Measurements from ENCODE around the gene SNX20. TPM values are rescaled to one million over a fixed set of nuclear protein-coding genes. Genes with fewer than 3 reads are reported as not detected.

SNX20 gene
- total and polyA plus RNA-seq, 2 of the 13 experiments (the other 11 are each of a cell fraction or from before 2014, with no cell fraction given) = not detected

- no peak for TF ChIP-seq AHDC1 (CRISPR knock-in tag; IDR thresholded peaks at IDR 0.05; ENCODE audit: borderline replicate concordance)
- TF ChIP-seq KDM5B (CRISPR knock-in tag; IDR thresholded peaks at IDR 0.05; ENCODE audit: borderline replicate concordance) = 0 out of 2 replicates have a peak, but pooled peaks have one; percentile 8
- TF ChIP-seq CBX1 (IDR thresholded peaks at IDR 0.05; ENCODE audit: low read depth) = no peak
- no peak for TF ChIP-seq RFX1 (IDR thresholded peaks at IDR 0.05)
- TF ChIP-seq ZSCAN25 (CRISPR knock-in tag; IDR thresholded peaks at IDR 0.05) = no peak
- no peak for TF ChIP-seq ZBTB8A (CRISPR knock-in tag; IDR thresholded peaks at IDR 0.05; ENCODE audit: borderline replicate concordance, low read depth)
- peak; percentile 52; the same call in 1 of the 2 replicates for TF ChIP-seq ARID2 (CRISPR knock-in tag; IDR thresholded peaks at IDR 0.05; ENCODE audit: borderline replicate concordance)
- TF ChIP-seq CENPBD1 (CRISPR knock-in tag; IDR thresholded peaks at IDR 0.05; ENCODE audit: borderline replicate concordance, low read depth) = no peak
- TF ChIP-seq CHD4 (IDR thresholded peaks at IDR 0.05; ENCODE audit: borderline replicate concordance, low read length) = peak; percentile 47; the same call in 1 of the 2 replicates
- no peak for TF ChIP-seq GATAD2A (CRISPR knock-in tag; IDR thresholded peaks at IDR 0.05)
- 0 out of 2 replicates have a peak, but pooled peaks have one; percentile 47 for TF ChIP-seq ZBTB43 (CRISPR knock-in tag; conservative IDR thresholded peaks at IDR 0.05)
- 0 out of 2 replicates have a peak, but pooled peaks have one; percentile 26 for TF ChIP-seq DRAP1 (CRISPR knock-in tag; IDR thresholded peaks at IDR 0.05)
- no peak for TF ChIP-seq KDM4B (CRISPR knock-in tag; IDR thresholded peaks at IDR 0.05)
- TF ChIP-seq ZSCAN9 (CRISPR knock-in tag; IDR thresholded peaks at IDR 0.05; ENCODE audit: borderline replicate concordance) = no peak
Measured at GRCh38 chr16:50696575-50697420, 15.7 kb upstream of the SNX20 start (continued).

Measured in HepG2 (cell line).